WTC11 (cell line): Measurements from ENCODE around the gene AHSG. TPM values are rescaled to one million over a fixed set of nuclear protein-coding genes. Genes with fewer than 3 reads are reported as not detected.

Experiments
- ATAC-seq: fragments of 200-7000 bp; cut with Tn5 transposase; 2 replicates; pipeline ENCODE4 v1.10.0; 2021; ENCODE audit warnings: mild to moderate bottlenecking, moderate library complexity
- CTCF ChIA-PET: fragments of 300-600 bp; sonication (Branson Sonifier 250); formaldehyde crosslinking; loops from one replicate; lab custom pipeline; 2021; ENCODE audit warnings: antibody characterized with exemption; lab: Charles Lee
- POLR2A ChIA-PET: fragments of 350-600 bp; sonication (Branson Sonifier 250); formaldehyde crosslinking; loops from one replicate; lab custom pipeline; 2021; ENCODE audit warnings: antibody characterized with exemption; lab: Charles Lee
- DNase-seq: peaks from one replicate; pipeline ENCODE4 v3.0.0; 2021; ENCODE audit warnings: low spot score
- H3K27ac Mint-ChIP-seq: 2 replicates; pipeline ENCODE4 v1.8.0; 2021; ENCODE audit warnings: mixed read lengths
- H3K27me3 Mint-ChIP-seq: 2 replicates; pipeline ENCODE4 v1.8.0; 2021; ENCODE audit warnings: low read depth, mild to moderate bottlenecking, moderate library complexity, mixed read lengths
- H3K36me3 Mint-ChIP-seq: 2 replicates; pipeline ENCODE4 v1.8.0; 2021; ENCODE audit warnings: mixed read lengths
- H3K4me1 Mint-ChIP-seq: 2 replicates; pipeline ENCODE4 v1.8.0; 2022; ENCODE audit warnings: mixed read lengths
- H3K4me3 Mint-ChIP-seq: 2 replicates; pipeline ENCODE4 v1.8.0; 2021; ENCODE audit warnings: mild to moderate bottlenecking, moderate library complexity, mixed read lengths
- H3K9me3 Mint-ChIP-seq: 2 replicates; pipeline ENCODE4 v1.8.0; 2021; ENCODE audit warnings: mixed read lengths
- ARID4B ChIP-seq: sonication (generic); formaldehyde crosslinking; IDR thresholded peaks from 2 replicates; pipeline ENCODE4 v1.8.0; 2023; ENCODE audit warnings: missing genetic modification reagents, mild to moderate bottlenecking, borderline replicate concordance
- ATF2 ChIP-seq: sonication (generic); formaldehyde crosslinking; IDR thresholded peaks from 2 replicates; pipeline ENCODE4 v1.8.1; 2022; ENCODE audit warnings: low read depth, missing genetic modification reagents, borderline replicate concordance
- CREM ChIP-seq: sonication (generic); formaldehyde crosslinking; IDR thresholded peaks from 2 replicates; pipeline ENCODE4 v1.8.1; 2022; ENCODE audit warnings: mild to moderate bottlenecking, missing genetic modification reagents, moderate library complexity
- ELF4 ChIP-seq: sonication (generic); formaldehyde crosslinking; IDR thresholded peaks from 2 replicates; pipeline ENCODE4 v1.8.1; 2022; ENCODE audit warnings: low read depth, mild to moderate bottlenecking, moderate library complexity, missing genetic modification reagents
- HMGA2 ChIP-seq: fragments of 250-450 bp; sonication (Bioruptor Pico); IDR thresholded peaks from 2 replicates; pipeline ENCODE4 v1.4.0; 2021; ENCODE audit warnings: mild to moderate bottlenecking, moderate library complexity
- RORB ChIP-seq: fragments of 250-450 bp; sonication (Bioruptor Pico); IDR thresholded peaks from 2 replicates; pipeline ENCODE4 v1.9.0; 2021; ENCODE audit warnings: mild to moderate bottlenecking
- ZBTB43 ChIP-seq: sonication (generic); formaldehyde crosslinking; IDR thresholded peaks from 2 replicates; pipeline ENCODE4 v1.8.1; 2023; ENCODE audit warnings: mild to moderate bottlenecking, missing genetic modification reagents
- ZNF138 ChIP-seq: sonication (generic); formaldehyde crosslinking; conservative IDR thresholded peaks from 2 replicates; pipeline ENCODE4 v1.8.1; 2022; ENCODE audit warnings: mild to moderate bottlenecking, moderate library complexity, missing genetic modification reagents
- total RNA-seq: library from RNA; stranded (reverse); gene quantifications from 3 replicates; pipeline ENCODE4 v1.2.3, GENCODE V29; 2021
- TF ChIP-seq, protein P1 (sequence below): fragments of 250-450 bp; sonication (Bioruptor Pico); IDR thresholded peaks from 2 replicates; pipeline ENCODE4 v1.8.0; 2021; ENCODE audit warnings: mild to moderate bottlenecking
- TF ChIP-seq, protein P2 (sequence below): fragments of 200-600 bp; IDR thresholded peaks from 2 replicates; pipeline ENCODE4 v1.8.0; 2022; ENCODE audit warnings: antibody characterized with exemption

The AHSG gene
- total RNA-seq, 1 experiment from 2014 or later = 1.9 TPM

DNA sequence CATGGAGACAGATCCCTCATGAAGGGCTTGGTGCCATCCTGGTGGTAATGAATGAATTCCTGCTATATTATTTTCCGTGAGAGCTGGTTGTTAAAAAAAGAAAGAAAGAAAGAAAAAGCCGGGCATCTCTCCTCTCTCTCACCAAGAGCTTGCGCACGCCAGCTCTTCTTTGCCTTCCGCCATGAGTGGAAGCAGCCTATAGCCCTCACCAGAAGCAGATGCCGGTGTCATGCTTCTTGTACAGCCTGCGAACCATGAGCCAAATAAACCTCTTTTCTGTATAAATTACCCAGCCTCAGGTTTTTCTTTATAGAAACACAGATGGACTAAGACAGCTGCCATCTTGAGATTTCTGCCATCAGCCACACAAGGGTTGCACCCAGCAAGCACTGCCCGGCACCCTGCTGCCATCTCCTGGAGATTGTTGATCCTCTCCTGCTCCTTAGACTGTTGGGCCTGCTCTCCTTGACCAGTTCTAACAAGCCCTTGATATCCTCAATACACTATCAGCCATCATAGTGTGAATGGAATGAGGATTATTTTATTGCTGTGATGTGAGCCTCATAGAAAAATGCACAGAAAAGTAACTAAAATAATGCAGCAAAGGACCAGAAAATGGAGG is 3.5 kb upstream of the AHSG start:
- no peak overlapping the region for H3K4me3 Mint-ChIP-seq
- no peaks in the 10 kb centered on the region for H3K9me3 Mint-ChIP-seq
- H3K27me3 Mint-ChIP-seq = no peaks in the 10 kb centered on the region; the same call in 1 of the 2 replicates
- peaks cover 2% of the 10 kb centered on the region for H3K4me1 Mint-ChIP-seq
- ChIA-PET POLR2A (no interaction called here), CTCF (interaction anchor here (1.6 to 3.6 kb wide), 2 partner anchors 8 to 12 kb away, joined by 6 to 12 read pairs; no protein-coding TSS in a partner anchor)
- no peaks in the 10 kb centered on the region for H3K36me3 Mint-ChIP-seq
- no peak; the same call in 1 of the 2 replicates for ATAC-seq
- TF ChIP-seq, protein P1, sequence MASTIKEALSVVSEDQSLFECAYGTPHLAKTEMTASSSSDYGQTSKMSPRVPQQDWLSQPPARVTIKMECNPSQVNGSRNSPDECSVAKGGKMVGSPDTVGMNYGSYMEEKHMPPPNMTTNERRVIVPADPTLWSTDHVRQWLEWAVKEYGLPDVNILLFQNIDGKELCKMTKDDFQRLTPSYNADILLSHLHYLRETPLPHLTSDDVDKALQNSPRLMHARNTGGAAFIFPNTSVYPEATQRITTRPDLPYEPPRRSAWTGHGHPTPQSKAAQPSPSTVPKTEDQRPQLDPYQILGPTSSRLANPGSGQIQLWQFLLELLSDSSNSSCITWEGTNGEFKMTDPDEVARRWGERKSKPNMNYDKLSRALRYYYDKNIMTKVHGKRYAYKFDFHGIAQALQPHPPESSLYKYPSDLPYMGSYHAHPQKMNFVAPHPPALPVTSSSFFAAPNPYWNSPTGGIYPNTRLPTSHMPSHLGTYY (CRISPR knock-in tag) = no peak
- no peak for TF ChIP-seq CREM (CRISPR knock-in tag)
- TF ChIP-seq ZBTB43 (CRISPR knock-in tag) = no peak
- no peak for TF ChIP-seq ZNF138 (CRISPR knock-in tag)
- TF ChIP-seq, all 79 proteins: peak for 0
- no peak overlapping the region for H3K27ac Mint-ChIP-seq
- DNase-seq = no peak

DNA sequence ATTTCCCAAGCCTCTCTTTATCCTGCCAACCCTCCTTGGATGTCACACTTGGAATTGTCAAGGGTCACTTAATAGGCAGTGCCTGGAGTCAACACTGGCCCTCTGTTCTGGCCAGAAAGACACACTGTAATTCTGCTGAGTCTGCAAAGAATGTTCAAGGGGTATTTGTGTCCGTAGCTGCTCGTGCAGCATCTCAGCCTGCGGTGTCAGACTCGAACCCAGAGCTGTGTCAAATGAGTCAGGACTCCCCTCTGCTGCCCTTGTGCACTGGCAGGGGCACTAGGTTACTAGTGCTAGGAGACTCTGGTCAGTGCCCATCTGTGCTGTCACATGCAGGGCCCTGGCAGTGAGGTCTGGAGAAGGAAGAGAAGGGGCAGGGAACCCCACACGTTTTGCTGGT is 795 bp upstream of the AHSG start:
- Mint-ChIP-seq H3K4me1 (peaks cover 12% of the 10 kb centered on the region), H3K36me3 (no peaks in the 10 kb centered on the region), H3K4me3 (no peak overlapping the region), H3K27me3 (peaks cover 7% of the 10 kb centered on the region), H3K27ac (no peak overlapping the region), H3K9me3 (no peaks in the 10 kb centered on the region)
- no peak for TF ChIP-seq HMGA2
- TF ChIP-seq ZBTB43 (CRISPR knock-in tag) = no peak
- TF ChIP-seq RORB = no peak
- TF ChIP-seq, protein P2, sequence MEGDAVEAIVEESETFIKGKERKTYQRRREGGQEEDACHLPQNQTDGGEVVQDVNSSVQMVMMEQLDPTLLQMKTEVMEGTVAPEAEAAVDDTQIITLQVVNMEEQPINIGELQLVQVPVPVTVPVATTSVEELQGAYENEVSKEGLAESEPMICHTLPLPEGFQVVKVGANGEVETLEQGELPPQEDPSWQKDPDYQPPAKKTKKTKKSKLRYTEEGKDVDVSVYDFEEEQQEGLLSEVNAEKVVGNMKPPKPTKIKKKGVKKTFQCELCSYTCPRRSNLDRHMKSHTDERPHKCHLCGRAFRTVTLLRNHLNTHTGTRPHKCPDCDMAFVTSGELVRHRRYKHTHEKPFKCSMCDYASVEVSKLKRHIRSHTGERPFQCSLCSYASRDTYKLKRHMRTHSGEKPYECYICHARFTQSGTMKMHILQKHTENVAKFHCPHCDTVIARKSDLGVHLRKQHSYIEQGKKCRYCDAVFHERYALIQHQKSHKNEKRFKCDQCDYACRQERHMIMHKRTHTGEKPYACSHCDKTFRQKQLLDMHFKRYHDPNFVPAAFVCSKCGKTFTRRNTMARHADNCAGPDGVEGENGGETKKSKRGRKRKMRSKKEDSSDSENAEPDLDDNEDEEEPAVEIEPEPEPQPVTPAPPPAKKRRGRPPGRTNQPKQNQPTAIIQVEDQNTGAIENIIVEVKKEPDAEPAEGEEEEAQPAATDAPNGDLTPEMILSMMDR = no peak
- TF ChIP-seq ELF4 (CRISPR knock-in tag) = no peak
- no peak for TF ChIP-seq ARID4B (CRISPR knock-in tag)
- TF ChIP-seq ATF2 (CRISPR knock-in tag) = no peak
- no peak for ATAC-seq
- ChIA-PET CTCF (interaction anchor here (1.9 to 3.7 kb wide), 2 partner anchors 11 to 15 kb away, joined by 7 to 87 read pairs; no protein-coding TSS in a partner anchor), POLR2A (no interaction called here)
- no peak for DNase-seq
